ENCODE measurements around the gene TSHZ2. TPM values are rescaled to one million over a fixed set of nuclear protein-coding genes. Genes with fewer than 3 reads are reported as not detected.

Gene TSHZ2
- polyA plus RNA-seq, 1 donor, result 10.7 TPM

- Histone ChIP-seq H3K4me1 (ENCODE audit: control insufficient read depth, insufficient read depth, low read length) (no peaks in the 10 kb centered on the region), H3K27me3 (ENCODE audit: control insufficient read depth, insufficient read depth, low read length) (no peaks in the 10 kb centered on the region), H3K36me3 (ENCODE audit: control insufficient read depth, insufficient read depth, low read length) (no peaks in the 10 kb centered on the region), H3K4me3 (ENCODE audit: low read length) (no peak overlapping the region), H3K27ac (ENCODE audit: low read length) (no peak overlapping the region), H3K9me3 (ENCODE audit: control insufficient read depth, low read depth, low read length) (no peaks in the 10 kb centered on the region)
- no CpG with 5 or more reads among the region's 10 CpGs for WGBS (ENCODE audit: insufficient coverage, low lambda C conversion rate)
- no peak for DNase-seq
Measured at GRCh38 chr20:53037621-53038020, 65.5 kb downstream of the TSHZ2 start.

DNA sequence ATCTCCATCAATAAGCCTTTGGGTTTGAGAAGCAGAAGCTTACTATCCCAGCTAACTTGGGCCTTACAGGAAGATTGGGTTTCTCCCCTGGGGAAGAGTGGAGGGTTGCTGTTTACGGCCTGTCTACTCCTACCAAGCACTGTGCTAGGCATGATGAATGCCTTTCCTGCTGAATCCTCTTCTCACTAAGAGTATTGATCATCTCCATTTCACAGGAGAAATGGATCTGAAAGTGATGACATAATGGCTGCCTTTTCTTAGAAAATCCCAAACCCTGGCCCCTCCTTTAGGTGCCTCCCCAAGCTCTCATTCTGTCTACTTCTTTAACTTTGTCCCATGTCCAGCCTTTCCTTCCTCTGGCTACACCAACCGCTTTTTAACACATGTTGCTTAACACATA, 66.1 kb downstream of the TSHZ2 start:
- H3K27ac ChIP-seq (ENCODE audit: low read length), result no peak overlapping the region

DNA sequence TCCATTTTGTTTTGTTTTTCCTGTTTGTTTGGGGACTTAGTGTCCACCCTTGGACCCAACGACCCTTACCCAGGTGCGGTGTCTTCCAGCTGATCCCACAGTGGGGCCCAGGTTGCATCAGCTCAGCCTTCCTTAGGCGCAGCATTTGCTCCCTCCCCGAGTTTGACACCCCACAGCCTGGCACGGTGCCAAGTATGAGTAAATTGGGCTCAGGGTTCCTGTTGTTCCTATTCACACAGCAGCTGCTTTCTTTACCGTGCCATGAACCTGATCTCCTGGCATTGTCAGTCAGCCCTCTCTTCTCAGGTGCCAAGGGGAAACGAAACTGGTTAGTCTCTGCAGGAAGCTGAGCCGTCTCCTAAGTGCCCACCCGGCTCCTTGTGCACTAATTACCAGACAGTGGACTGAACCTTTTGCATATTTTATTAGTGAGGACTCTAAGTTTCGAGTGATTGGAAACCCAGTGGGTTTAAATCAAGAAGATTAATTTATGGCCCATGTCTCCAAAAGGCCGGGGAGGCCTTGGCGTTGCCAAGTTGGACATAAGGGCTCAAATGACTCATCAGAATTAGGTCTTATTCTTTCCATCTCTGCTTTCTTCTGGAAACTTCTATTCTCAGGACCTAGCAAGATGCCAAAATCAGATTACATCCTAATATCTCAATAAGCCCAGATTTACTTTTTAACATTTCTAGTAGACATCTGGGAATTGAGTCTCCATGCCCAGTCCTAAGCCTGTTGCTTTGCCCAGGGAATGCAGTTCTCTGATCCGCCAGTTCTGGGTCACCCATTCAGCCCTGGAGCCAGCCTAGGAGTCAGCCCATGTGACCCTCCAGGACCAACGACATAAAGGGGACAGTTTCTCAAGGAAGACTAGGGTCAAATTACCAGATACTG, 68.8 kb downstream of the TSHZ2 start:
- no peak overlapping the region for H3K27ac ChIP-seq (ENCODE audit: low read length)
- WGBS (ENCODE audit: insufficient coverage, low lambda C conversion rate), result 94% methylated on average over 3 of the region's 14 CpGs
- DNase-seq, result no peak

More for the DNA sequence above, 66.1 kb downstream of the TSHZ2 start:
- no peaks in the 10 kb centered on the region for H3K9me3 ChIP-seq (ENCODE audit: control insufficient read depth, low read depth, low read length)
- H3K27me3 ChIP-seq (ENCODE audit: control insufficient read depth, insufficient read depth, low read length), result no peaks in the 10 kb centered on the region
- no peaks in the 10 kb centered on the region for H3K4me1 ChIP-seq (ENCODE audit: control insufficient read depth, insufficient read depth, low read length)
- no CpG with 5 or more reads among the region's 2 CpGs for WGBS (ENCODE audit: insufficient coverage, low lambda C conversion rate)
- no peak for DNase-seq
- no peak overlapping the region for H3K4me3 ChIP-seq (ENCODE audit: low read length)
- no peaks in the 10 kb centered on the region for H3K36me3 ChIP-seq (ENCODE audit: control insufficient read depth, insufficient read depth, low read length)

DNA sequence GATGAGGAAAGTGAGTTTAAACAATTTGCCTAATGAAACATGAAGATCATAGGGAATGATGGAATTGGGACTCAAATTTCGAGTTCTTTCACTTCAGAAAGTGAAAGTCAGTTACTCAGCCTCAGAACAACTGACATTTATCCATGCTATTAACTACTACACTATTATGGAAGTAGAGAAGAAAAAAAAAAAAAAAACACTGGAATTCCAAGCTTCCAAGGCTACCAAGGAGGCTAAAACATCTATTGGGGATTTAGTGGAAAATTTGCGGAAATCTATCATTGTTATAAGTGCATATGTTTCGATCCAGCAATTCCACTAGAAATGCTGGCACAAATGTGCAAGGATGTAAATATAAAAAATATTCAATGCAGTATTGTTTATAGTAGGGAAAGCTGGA, 70.4 kb downstream of the TSHZ2 start:
- H3K4me1 ChIP-seq (ENCODE audit: control insufficient read depth, insufficient read depth, low read length), result no peaks in the 10 kb centered on the region
- no peak overlapping the region for H3K4me3 ChIP-seq (ENCODE audit: low read length)
- no peaks in the 10 kb centered on the region for H3K9me3 ChIP-seq (ENCODE audit: control insufficient read depth, low read depth, low read length)
- no CpG with 5 or more reads among the region's 3 CpGs for WGBS (ENCODE audit: insufficient coverage, low lambda C conversion rate)
- no peak for DNase-seq
- no peaks in the 10 kb centered on the region for H3K27me3 ChIP-seq (ENCODE audit: control insufficient read depth, insufficient read depth, low read length)
- no peaks in the 10 kb centered on the region for H3K36me3 ChIP-seq (ENCODE audit: control insufficient read depth, insufficient read depth, low read length)
- no peak overlapping the region for H3K27ac ChIP-seq (ENCODE audit: low read length)

More for the DNA sequence above, 68.8 kb downstream of the TSHZ2 start:
- H3K4me3 ChIP-seq (ENCODE audit: low read length), result no peak overlapping the region
- no peaks in the 10 kb centered on the region for H3K9me3 ChIP-seq (ENCODE audit: control insufficient read depth, low read depth, low read length)
- no peaks in the 10 kb centered on the region for H3K27me3 ChIP-seq (ENCODE audit: control insufficient read depth, insufficient read depth, low read length)
- H3K36me3 ChIP-seq (ENCODE audit: control insufficient read depth, insufficient read depth, low read length), result no peaks in the 10 kb centered on the region
- no peaks in the 10 kb centered on the region for H3K4me1 ChIP-seq (ENCODE audit: control insufficient read depth, insufficient read depth, low read length)

DNA sequence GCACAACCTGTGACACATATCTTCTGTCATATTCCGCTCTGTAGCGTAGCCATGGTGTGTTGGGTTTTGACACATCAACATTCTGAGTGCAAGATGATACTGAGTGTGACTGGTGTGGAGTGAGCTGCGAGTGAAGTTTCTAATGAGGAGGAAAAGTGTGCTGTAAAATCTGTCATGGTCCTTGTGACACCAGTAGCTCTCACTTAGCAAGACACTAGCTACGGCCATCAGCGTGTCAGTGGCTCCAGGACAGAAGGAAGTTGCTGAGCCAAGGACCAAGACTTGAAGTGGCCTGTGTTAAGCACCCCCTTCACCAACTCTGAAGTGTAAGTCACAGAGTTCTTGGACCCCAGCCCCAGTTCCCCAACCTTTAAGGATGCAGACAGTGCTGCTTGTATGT, 72.1 kb downstream of the TSHZ2 start:
- H3K4me3 ChIP-seq (ENCODE audit: low read length), result no peak overlapping the region
- no peak for DNase-seq
- H3K27me3 ChIP-seq (ENCODE audit: control insufficient read depth, insufficient read depth, low read length), result no peaks in the 10 kb centered on the region
- no peak overlapping the region for H3K27ac ChIP-seq (ENCODE audit: low read length)
- H3K4me1 ChIP-seq (ENCODE audit: control insufficient read depth, insufficient read depth, low read length), result no peaks in the 10 kb centered on the region
- no CpG with 5 or more reads among the region's 5 CpGs for WGBS (ENCODE audit: insufficient coverage, low lambda C conversion rate)
- no peaks in the 10 kb centered on the region for H3K36me3 ChIP-seq (ENCODE audit: control insufficient read depth, insufficient read depth, low read length)
- no peaks in the 10 kb centered on the region for H3K9me3 ChIP-seq (ENCODE audit: control insufficient read depth, low read depth, low read length)

- DNase-seq, result no peak
- Histone ChIP-seq H3K27ac (ENCODE audit: low read length) (no peak overlapping the region), H3K36me3 (ENCODE audit: control insufficient read depth, insufficient read depth, low read length) (no peaks in the 10 kb centered on the region), H3K27me3 (ENCODE audit: control insufficient read depth, insufficient read depth, low read length) (no peaks in the 10 kb centered on the region), H3K4me1 (ENCODE audit: control insufficient read depth, insufficient read depth, low read length) (no peaks in the 10 kb centered on the region), H3K4me3 (ENCODE audit: low read length) (no peak overlapping the region), H3K9me3 (ENCODE audit: control insufficient read depth, low read depth, low read length) (no peaks in the 10 kb centered on the region)
- WGBS (ENCODE audit: insufficient coverage, low lambda C conversion rate), result 60% methylated on average over 1 of the region's 7 CpGs
Measured at GRCh38 chr20:53045941-53046340, 73.8 kb downstream of the TSHZ2 start.

DNA sequence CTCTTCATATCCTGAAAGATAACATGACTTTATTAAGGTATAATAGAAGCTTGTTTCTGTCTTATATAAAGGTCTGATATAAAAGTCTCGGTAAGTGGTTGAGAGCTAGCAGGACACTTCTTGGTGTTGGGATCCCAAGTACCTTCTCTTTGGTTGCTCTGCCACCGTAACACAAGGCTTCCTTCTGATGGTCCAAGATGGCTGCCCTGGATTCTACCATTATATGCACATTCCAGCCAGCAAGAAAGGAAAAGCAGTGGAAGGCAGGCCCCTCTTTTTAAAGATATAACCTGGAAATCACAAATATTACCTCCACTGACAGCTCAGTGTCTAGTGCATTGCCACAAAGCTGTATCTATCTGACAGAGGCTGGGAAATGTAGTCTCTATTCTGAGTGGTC, 75.0 kb downstream of the TSHZ2 start:
- Histone ChIP-seq H3K36me3 (ENCODE audit: control insufficient read depth, insufficient read depth, low read length) (no peaks in the 10 kb centered on the region), H3K9me3 (ENCODE audit: control insufficient read depth, low read depth, low read length) (no peaks in the 10 kb centered on the region), H3K27me3 (ENCODE audit: control insufficient read depth, insufficient read depth, low read length) (no peaks in the 10 kb centered on the region), H3K4me3 (ENCODE audit: low read length) (no peak overlapping the region), H3K27ac (ENCODE audit: low read length) (no peak overlapping the region), H3K4me1 (ENCODE audit: control insufficient read depth, insufficient read depth, low read length) (no peaks in the 10 kb centered on the region)
- WGBS (ENCODE audit: insufficient coverage, low lambda C conversion rate), result no CpG with 5 or more reads among the region's 2 CpGs
- DNase-seq, result no peak

GRCh38 chr20:53048387-53048786, 76.2 kb downstream of the TSHZ2 start:
- Histone ChIP-seq H3K4me1 (ENCODE audit: control insufficient read depth, insufficient read depth, low read length) (no peaks in the 10 kb centered on the region), H3K9me3 (ENCODE audit: control insufficient read depth, low read depth, low read length) (no peaks in the 10 kb centered on the region), H3K27ac (ENCODE audit: low read length) (no peak overlapping the region), H3K27me3 (ENCODE audit: control insufficient read depth, insufficient read depth, low read length) (no peaks in the 10 kb centered on the region), H3K36me3 (ENCODE audit: control insufficient read depth, insufficient read depth, low read length) (no peaks in the 10 kb centered on the region), H3K4me3 (ENCODE audit: low read length) (no peak overlapping the region)
- no peak for DNase-seq
- WGBS (ENCODE audit: insufficient coverage, low lambda C conversion rate), result 70% methylated on average over 3 of the region's 7 CpGs

GRCh38 chr20:53050338-53050737, 78.2 kb downstream of the TSHZ2 start:
- no peak overlapping the region for H3K4me3 ChIP-seq (ENCODE audit: low read length)
- H3K4me1 ChIP-seq (ENCODE audit: control insufficient read depth, insufficient read depth, low read length), result no peaks in the 10 kb centered on the region
- H3K9me3 ChIP-seq (ENCODE audit: control insufficient read depth, low read depth, low read length), result no peaks in the 10 kb centered on the region
- WGBS (ENCODE audit: insufficient coverage, low lambda C conversion rate), result 60% methylated on average over 2 of the region's 6 CpGs
- H3K36me3 ChIP-seq (ENCODE audit: control insufficient read depth, insufficient read depth, low read length), result no peaks in the 10 kb centered on the region
- H3K27ac ChIP-seq (ENCODE audit: low read length), result no peak overlapping the region
- no peak for DNase-seq
- no peaks in the 10 kb centered on the region for H3K27me3 ChIP-seq (ENCODE audit: control insufficient read depth, insufficient read depth, low read length)

DNA sequence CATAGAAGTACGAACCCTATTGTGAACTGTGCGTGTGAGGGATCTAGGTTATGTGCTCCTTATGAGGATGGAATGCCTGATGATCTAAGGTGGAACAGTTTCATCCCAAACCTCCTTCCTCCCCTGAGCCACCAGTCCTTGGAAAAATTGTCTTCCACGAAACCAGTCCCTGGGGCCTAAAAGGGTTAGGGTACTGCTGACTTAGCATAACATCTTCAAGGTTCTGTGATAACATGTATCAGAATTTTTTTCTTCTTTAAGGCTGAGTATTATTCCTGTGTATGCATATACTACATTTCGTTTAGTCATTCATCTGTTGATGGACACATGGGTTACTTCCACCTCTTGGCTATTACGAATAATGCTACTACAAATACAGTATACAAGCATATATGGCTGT, 80.2 kb downstream of the TSHZ2 start:
- no peaks in the 10 kb centered on the region for H3K27me3 ChIP-seq (ENCODE audit: control insufficient read depth, insufficient read depth, low read length)
- H3K27ac ChIP-seq (ENCODE audit: low read length), result no peak overlapping the region
- WGBS (ENCODE audit: insufficient coverage, low lambda C conversion rate), result 94% methylated on average over 3 of the region's 5 CpGs
- DNase-seq, result no peak
- H3K4me1 ChIP-seq (ENCODE audit: control insufficient read depth, insufficient read depth, low read length), result no peaks in the 10 kb centered on the region
- H3K36me3 ChIP-seq (ENCODE audit: control insufficient read depth, insufficient read depth, low read length), result no peaks in the 10 kb centered on the region
- H3K4me3 ChIP-seq (ENCODE audit: low read length), result no peak overlapping the region
- no peaks in the 10 kb centered on the region for H3K9me3 ChIP-seq (ENCODE audit: control insufficient read depth, low read depth, low read length)

GRCh38 chr20:53053595-53053994, 81.4 kb downstream of the TSHZ2 start:
- Histone ChIP-seq H3K4me1 (ENCODE audit: control insufficient read depth, insufficient read depth, low read length) (no peaks in the 10 kb centered on the region), H3K27ac (ENCODE audit: low read length) (no peak overlapping the region), H3K4me3 (ENCODE audit: low read length) (no peak overlapping the region), H3K27me3 (ENCODE audit: control insufficient read depth, insufficient read depth, low read length) (no peaks in the 10 kb centered on the region), H3K9me3 (ENCODE audit: control insufficient read depth, low read depth, low read length) (no peaks in the 10 kb centered on the region), H3K36me3 (ENCODE audit: control insufficient read depth, insufficient read depth, low read length) (no peaks in the 10 kb centered on the region)
- no peak for DNase-seq
- WGBS (ENCODE audit: insufficient coverage, low lambda C conversion rate), result 95% methylated on average over 3 of the region's 5 CpGs

Measured in large intestine (tissue), 3 donors.